AG10803 (cell line): ENCODE results near the gene LTK.
A peak's percentile ranks its signal among the peaks of the same experiment; 100 is the strongest.

ENCODE experiments used
- DNase-seq: peaks from one replicate; pipeline ENCODE4 v3.0.0; 2010; ENCODE audit warnings: low read depth
- H3K4me3 ChIP-seq: 2 replicates; pipeline ENCODE4 v1.5.1; 2011; ENCODE audit warnings: mild to moderate bottlenecking, low read length, control low read depth
- TF ChIP-seq, protein P1 (sequence below): conservative IDR thresholded peaks from 2 replicates; pipeline ENCODE4 v1.5.1; 2011; ENCODE audit warnings: mild to moderate bottlenecking, low read length, control low read depth, inconsistent platforms

Gene LTK

DNA sequence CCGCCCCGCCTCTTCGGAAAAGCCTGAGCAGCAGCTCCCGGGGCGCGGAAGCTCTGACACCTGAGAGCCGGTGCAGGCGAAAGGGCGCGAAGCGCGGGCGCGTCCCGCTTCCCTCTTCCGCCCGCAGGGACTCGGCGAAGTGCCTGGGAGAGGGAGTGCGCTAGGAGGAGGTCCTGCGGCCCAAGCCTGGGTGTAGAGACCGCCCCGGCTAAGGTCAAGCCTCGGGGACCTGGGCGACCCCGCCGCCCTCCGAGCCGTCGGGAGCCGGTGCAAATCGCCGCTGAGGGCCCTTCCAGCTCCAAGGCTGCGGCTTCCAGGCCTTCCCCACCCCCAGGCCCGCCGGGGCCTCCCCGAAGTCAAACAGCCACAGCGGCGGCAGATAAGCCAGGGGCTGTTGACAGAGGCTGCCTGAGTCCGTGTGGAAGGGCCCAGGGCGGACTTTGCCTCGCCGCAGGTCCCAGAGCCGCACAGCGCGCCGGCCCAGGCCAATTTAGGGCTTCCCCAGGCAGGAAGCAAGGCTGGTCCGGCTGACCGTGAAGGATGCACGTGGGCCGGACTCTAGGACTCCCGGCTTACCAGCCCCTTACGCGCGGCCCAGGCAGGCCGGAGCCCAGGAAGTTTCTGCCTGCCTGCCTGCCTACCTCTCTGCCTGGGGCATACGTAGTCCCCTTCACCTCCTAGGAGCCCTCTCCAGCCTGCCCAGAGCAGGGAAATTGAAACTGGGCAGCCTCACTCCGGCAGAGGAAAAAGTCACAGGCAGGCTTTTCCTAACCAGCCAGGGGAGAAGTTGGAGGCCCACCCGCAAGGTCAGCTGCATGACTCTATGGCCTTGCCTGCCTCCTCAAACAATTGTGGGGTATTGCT lies 17.7 kb downstream of the LTK start:
- no peak overlapping the region for H3K4me3 ChIP-seq
- TF ChIP-seq, protein P1, sequence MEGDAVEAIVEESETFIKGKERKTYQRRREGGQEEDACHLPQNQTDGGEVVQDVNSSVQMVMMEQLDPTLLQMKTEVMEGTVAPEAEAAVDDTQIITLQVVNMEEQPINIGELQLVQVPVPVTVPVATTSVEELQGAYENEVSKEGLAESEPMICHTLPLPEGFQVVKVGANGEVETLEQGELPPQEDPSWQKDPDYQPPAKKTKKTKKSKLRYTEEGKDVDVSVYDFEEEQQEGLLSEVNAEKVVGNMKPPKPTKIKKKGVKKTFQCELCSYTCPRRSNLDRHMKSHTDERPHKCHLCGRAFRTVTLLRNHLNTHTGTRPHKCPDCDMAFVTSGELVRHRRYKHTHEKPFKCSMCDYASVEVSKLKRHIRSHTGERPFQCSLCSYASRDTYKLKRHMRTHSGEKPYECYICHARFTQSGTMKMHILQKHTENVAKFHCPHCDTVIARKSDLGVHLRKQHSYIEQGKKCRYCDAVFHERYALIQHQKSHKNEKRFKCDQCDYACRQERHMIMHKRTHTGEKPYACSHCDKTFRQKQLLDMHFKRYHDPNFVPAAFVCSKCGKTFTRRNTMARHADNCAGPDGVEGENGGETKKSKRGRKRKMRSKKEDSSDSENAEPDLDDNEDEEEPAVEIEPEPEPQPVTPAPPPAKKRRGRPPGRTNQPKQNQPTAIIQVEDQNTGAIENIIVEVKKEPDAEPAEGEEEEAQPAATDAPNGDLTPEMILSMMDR, result no peak
- DNase-seq, result no peak

DNA sequence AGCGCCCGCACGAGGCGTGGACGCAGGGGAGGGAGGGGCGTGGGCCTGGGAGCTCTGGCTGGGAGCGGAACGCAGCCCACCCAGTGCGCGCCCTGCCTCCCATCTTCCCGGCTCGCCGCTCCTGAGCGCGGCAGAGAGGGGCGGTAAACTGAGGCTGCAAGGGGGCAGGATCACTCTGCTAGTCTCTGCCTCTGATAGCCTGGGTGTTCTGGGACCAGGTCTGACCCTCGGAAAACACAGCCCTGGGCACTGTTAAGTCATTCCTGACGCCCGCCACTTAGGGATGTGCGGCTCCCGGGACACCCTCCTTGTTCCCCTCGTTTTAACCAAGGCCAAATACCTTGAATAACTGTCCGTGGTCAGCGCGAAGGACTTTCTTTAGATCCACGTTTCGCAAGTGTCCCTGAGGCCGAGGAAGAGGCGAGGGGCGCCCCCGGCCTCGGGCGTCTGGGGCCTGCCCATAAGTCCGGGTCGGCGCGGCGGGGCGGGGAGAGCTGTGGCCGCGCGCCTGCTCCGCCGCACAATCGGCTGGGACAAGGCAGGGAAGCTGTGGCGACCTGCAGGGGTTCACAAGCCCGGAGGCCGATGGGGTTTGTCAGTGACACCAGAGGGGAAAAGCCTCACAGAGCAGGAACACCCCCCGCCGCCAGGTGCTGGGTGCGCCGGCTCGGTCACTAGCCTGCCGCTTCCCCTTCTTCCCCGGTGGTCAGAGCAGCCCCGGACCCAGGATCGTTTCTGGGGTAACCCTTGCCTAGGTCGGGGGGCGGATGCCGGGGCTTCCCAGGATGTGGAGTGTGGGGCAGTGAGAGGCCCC lies 18.5 kb downstream of the LTK start:
- H3K4me3 ChIP-seq, result no peak overlapping the region
- TF ChIP-seq, protein P1, result no peak
- no peak for DNase-seq

DNA sequence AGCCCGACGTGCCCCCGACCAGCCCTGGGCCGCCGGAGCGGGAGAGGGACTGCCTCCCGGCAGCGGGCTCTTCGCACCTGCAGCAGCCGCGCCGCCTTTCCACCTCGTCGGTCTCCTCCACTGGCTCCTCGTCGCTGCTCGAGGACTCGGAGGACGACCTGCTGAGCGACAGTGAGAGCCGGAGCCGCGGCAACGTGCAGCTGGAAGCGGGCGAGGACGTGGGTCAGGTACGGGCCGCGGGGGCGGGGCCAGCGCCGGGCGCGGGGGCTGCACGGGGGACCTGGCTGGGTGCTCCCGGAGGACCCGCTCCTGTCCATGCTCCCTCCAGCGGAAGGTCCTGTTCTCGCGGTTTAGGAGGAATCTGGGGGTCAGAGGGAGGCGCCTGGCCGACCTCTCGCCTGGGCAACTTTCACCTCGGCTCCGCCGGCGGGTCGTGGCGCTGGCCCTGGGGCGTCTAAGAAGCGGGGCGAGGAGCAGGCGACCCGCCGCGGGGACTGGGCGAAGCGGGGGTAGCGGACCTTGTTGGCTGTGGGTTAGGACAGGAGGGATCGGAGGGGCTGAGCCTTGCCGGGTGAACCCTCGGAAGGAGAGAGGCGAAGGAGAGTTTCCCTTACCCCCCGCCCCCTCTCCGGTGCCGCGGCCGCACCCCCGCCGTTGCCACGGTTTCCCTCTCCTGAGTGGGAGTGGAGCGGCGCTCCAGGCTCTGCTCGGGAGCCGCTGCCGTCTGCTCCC lies 19.3 kb downstream of the LTK start:
- no peak for DNase-seq
- H3K4me3 ChIP-seq, result peak overlapping the region; percentile 41
- TF ChIP-seq, protein P1, result no peak

DNA sequence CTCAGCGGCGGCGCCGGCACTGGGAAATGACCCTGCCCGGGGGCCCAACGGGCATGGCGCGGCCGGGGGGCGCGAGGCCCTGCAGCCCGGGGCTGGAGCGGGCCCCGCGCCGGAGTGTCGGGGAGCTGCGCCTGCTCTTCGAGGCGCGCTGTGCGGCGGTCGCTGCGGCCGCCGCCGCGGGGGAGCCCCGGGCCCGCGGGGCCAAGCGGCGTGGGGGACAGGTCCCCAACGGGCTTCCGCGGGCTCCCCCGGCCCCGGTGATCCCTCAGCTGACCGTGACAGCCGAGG lies 19.8 kb downstream of the LTK start:
- DNase-seq, result no peak
- TF ChIP-seq, protein P1, result no peak
- peak overlapping the region; percentile 41 for H3K4me3 ChIP-seq

DNA sequence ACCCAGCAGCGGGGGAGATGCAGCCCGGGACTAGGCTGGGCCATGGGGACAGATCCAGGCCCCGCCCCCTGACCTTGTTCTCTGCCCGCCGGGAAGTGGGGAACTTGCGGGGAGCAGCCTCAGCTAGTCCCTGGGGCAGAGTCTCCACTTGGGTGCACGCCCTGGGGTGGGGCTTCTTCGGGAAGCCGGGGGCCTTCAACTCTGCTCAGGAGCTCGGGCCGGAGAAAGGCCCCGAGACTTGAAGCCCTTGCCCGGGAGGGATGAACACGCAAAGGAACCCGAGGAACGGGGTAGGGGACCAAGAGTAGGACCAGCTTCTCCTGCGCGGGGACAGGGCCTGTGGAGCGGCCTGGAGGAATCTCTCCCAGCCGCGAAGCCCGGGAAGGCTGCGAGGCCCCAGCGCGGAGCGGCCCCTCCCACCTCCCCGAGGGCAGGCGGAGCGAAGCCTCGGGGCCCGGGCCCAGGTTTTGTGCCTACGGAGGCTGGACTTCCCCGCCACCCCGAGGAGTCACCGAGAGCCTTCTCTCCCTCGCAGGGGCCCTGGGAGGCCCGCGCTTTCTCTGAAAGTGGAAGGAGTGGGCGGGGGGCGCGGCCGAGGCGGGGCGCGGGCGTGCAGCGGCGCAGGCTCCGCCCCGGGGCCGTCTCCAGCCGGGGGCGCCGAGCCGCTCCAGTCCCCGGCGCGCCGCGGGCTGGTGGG lies 20.3 kb downstream of the LTK start, which contains the start of gene ITPKA:
Gene ITPKA, plus strand, starts transcription at position 670 of the 697 bp plus-strand sequence. CDS start 54 bp downstream, outside the sequence.
- TF ChIP-seq, protein P1, result no peak
- DNase-seq, result peak; percentile 48
- H3K4me3 ChIP-seq, result peak within 1 kb of the TSS; percentile 61

DNA sequence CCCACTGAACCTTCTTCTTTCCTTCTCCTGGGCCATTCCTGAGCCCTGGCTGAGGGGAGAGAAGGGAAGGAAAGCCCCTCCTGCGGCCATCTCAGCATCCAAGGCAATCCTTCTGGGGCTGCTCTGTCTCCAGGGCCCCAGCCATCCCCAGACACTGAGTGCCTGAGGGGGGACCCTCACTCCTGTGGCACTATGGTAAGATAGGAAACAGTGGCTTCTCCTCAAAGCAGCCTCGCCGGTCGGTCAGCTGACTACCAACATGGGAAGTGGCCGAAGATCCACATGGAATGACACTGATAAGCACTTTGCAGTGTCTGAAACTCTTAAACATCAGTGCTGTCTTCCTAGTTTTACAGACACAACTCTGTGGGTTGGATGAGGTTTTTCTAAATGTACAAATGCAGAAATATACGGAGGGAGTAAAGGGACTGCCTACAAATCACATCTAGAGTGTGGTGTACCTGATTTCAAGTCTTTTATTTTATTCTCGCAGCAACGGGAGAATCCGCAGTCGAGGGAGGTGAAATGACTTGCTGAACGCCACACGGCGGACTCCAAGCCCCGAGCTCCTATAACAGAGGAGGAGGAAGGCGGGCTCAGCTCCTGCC lies 20.9 kb downstream of the LTK start:
- no peak for DNase-seq
- TF ChIP-seq, protein P1, result no peak
- H3K4me3 ChIP-seq, result peak overlapping the region; percentile 61
